Smooth muscle cell of the pulmonary artery (primary cell): ENCODE results near the gene PPP1R13B. TPM values are rescaled to one million over a fixed set of nuclear protein-coding genes. Genes with fewer than 3 reads are reported as not detected.

Source experiments
- total RNA-seq: library from RNA; depleted of rRNA; stranded (reverse); fragments of >200 nt; gene quantifications from 2 replicates; pipeline ENCODE4 v1.2.3, GENCODE V29; 2014

PPP1R13B gene, protein sequence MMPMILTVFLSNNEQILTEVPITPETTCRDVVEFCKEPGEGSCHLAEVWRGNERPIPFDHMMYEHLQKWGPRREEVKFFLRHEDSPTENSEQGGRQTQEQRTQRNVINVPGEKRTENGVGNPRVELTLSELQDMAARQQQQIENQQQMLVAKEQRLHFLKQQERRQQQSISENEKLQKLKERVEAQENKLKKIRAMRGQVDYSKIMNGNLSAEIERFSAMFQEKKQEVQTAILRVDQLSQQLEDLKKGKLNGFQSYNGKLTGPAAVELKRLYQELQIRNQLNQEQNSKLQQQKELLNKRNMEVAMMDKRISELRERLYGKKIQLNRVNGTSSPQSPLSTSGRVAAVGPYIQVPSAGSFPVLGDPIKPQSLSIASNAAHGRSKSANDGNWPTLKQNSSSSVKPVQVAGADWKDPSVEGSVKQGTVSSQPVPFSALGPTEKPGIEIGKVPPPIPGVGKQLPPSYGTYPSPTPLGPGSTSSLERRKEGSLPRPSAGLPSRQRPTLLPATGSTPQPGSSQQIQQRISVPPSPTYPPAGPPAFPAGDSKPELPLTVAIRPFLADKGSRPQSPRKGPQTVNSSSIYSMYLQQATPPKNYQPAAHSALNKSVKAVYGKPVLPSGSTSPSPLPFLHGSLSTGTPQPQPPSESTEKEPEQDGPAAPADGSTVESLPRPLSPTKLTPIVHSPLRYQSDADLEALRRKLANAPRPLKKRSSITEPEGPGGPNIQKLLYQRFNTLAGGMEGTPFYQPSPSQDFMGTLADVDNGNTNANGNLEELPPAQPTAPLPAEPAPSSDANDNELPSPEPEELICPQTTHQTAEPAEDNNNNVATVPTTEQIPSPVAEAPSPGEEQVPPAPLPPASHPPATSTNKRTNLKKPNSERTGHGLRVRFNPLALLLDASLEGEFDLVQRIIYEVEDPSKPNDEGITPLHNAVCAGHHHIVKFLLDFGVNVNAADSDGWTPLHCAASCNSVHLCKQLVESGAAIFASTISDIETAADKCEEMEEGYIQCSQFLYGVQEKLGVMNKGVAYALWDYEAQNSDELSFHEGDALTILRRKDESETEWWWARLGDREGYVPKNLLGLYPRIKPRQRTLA
- total RNA-seq, result 2.3 and 3.6 TPM in 2 replicates

DNA sequence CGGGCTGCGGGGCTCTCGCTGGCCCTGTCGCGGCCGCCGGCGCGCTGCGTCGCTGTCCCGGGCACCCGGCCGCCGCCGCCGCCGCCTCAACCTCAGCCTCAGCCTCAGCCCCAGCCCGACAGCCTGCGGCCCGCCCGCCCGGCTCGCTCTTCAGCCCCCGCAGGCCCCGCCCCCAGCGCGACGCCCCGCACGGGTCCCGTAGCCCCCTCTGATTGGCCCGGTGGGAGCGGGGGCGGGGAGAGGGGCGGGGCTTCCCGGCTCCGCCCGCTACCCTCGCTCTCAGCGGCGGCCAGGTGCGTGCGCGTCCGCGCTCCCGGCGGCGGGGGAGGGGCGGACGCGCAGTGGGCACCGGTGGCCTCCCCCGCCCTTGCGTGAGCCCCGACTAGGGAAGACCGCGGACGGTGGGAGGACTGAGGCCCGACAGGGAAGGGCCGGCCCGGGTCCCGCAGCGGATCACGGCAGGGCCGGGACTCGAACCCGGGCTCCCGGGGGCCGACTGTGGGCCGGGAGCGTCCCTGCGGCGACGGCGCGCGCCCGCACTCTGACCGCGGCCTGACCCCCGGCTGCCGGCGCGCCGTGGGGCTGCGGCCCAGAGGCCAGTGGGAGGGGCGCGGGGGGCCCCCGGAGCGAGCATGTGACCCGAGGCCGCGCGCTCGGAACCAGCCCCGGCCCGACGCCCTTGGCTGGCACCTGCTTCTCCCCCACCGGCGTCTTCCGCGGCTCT lies at the start of gene PPP1R13B:
TSS of gene PPP1R13B (minus strand) at position 125 of the 724 bp plus-strand sequence. CDS start 268 bp downstream, outside the sequence.

DNA sequence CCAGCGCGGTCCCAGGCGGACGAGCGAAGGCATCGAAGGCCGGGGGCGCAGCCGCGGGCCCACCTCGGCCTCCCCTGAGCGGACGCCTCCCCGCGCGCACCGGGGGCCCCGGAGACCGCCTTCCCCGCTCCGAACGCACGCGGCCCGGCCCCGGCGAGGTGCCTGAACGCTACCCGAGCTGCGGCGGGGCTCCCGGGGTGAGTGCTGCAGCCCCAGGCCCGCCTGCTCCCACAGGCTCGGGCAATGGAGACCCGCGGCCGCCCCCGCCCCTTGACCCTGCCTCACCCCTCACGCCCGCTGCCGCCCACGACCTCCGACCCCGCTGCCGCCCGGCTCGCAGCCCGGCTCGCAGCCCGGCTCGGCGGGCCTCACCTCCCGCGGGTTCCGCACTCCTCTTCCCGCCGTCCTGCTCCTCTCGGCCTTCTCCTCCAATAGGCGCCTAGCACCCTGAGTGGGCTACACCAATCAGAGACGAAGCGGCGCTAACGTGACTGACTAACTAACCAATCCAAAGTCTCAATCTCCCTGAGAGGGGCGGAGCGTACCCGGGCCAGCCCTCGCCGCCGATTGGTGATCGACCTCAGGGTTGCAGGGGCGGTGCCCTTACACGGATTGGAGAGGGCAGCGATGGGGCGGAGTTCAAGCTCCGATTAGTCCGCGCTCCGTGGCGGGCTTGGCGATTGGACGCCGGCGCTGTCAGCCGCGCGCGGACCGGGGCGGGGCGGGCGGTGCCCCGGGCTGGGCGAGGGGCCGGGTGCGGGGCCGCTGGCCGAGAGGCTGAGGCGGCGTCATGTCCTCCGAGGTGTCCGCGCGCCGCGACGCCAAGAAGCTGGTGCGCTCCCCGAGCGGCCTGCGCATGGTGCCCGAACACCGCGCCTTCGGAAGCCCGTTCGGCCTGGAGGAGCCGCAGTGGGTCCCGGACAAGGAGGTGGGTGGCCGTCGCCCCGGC lies 132.0 kb downstream of the PPP1R13B start, which contains the start of the genes XRCC3 and ZFYVE21:
TSS of gene XRCC3 (minus strand) at position 400 of the 949 bp plus-strand sequence. CDS start 4,364 bp downstream, outside the sequence.
TSS of gene ZFYVE21 (plus strand) at position 759 of the 949 bp plus-strand sequence. CDS start at position 791, 32 bp downstream.

Other genes with a start within 250 kb of the PPP1R13B start
- gene KLC1, start 218.4 kb downstream of the PPP1R13B start, total RNA-seq, result 184 and 219 TPM in 2 replicates
- 6.1 and 7.2 TPM in 2 replicates for gene XRCC3, start 132.1 kb downstream of the PPP1R13B start, total RNA-seq
- 55.0 and 72.9 TPM in 2 replicates for gene ZFYVE21, start 131.8 kb downstream of the PPP1R13B start, total RNA-seq
- gene TDRD9, start 80.9 kb upstream of the PPP1R13B start, total RNA-seq, result 1.3 and 8.5 TPM in 2 replicates
- gene RD3L, start 95.0 kb upstream of the PPP1R13B start, total RNA-seq, result not detected in 2 replicates
- 0.07 TPM in 1 of 2 replicates, not detected in the other for gene ASPG, start 238.1 kb upstream of the PPP1R13B start, total RNA-seq